HUES48 (cell line): ENCODE results near the gene ENPP3.

Experiments used
- H3K27ac ChIP-seq: one replicate; pipeline ENCODE4 v1.7.0; 2013; ENCODE audit warnings: low read depth, low read length, inconsistent platforms
- H3K27me3 ChIP-seq: 2 replicates; pipeline ENCODE4 v1.6.1; 2013; ENCODE audit warnings: mild to moderate bottlenecking, low read length; ENCODE audit not compliant: control insufficient read depth, insufficient read depth
- H3K36me3 ChIP-seq: 2 replicates; pipeline ENCODE4 v1.6.1; 2013; ENCODE audit warnings: low read length; ENCODE audit not compliant: control insufficient read depth, insufficient read depth
- H3K4me1 ChIP-seq: 2 replicates; pipeline ENCODE4 v1.6.1; 2013; ENCODE audit warnings: mild to moderate bottlenecking, low read length; ENCODE audit not compliant: control insufficient read depth, insufficient read depth
- H3K4me3 ChIP-seq: 2 replicates; pipeline ENCODE4 v1.5.1; 2013; ENCODE audit warnings: mild to moderate bottlenecking, low read depth, low read length
- H3K9ac ChIP-seq: 2 replicates; pipeline ENCODE4 v1.6.1; 2013; ENCODE audit warnings: mild to moderate bottlenecking, low read depth, low read length, moderate library complexity
- H3K9me3 ChIP-seq: 2 replicates; pipeline ENCODE4 v1.6.1; 2013; ENCODE audit warnings: low read length; ENCODE audit not compliant: control insufficient read depth, insufficient read depth

The ENPP3 gene

GRCh38 chr6:131627724-131628682, 9.1 kb upstream of the ENPP3 start, which contains the start of gene MED23:
Gene MED23 (minus strand): TSS chr6:131628242. CDS start chr6:131628049, 193 bp downstream.
- Histone ChIP-seq H3K4me1 (peaks cover 7% of the 10 kb centered on the region), H3K36me3 (peaks cover 24% of the 10 kb centered on the region), H3K9ac (peak within 1 kb of the TSS; percentile 80), H3K27me3 (no peaks in the 10 kb centered on the region), H3K9me3 (no peaks in the 10 kb centered on the region), H3K4me3 (peak within 1 kb of the TSS; percentile 91), H3K27ac (peak within 1 kb of the TSS; percentile 90)

GRCh38 chr6:131628726-131629125, 8.4 kb upstream of the ENPP3 start:
- Histone ChIP-seq H3K9ac (no peak overlapping the region), H3K27ac (no peak overlapping the region), H3K36me3 (peaks cover 17% of the 10 kb centered on the region), H3K27me3 (no peaks in the 10 kb centered on the region), H3K9me3 (no peaks in the 10 kb centered on the region), H3K4me3 (peak overlapping the region; percentile 15; the same call in 1 of the 2 replicates), H3K4me1 (peaks cover 7% of the 10 kb centered on the region)

DNA sequence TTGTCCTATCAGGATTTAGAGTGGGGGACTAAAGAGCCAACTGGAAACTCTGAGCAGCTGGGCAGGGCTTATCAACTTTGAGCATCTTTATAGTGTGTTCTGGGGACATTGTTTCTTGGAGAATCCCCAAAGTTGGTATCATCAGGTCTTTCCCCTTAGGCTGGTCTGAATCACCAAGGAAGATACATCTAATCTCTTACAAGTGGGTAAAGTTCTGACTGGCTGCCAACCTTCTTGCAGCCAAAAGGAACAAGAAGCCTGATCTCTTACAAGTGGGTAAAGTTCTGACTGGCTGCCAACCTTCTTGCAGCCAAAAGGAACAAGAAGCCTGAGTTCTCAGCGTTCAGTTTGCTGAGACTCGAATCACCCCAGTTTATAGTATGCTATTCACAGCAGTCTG, 7.5 kb upstream of the ENPP3 start:
- H3K27ac ChIP-seq: no peak overlapping the region
- no peaks in the 10 kb centered on the region for H3K27me3 ChIP-seq
- no peak overlapping the region for H3K4me3 ChIP-seq
- H3K9ac ChIP-seq: no peak overlapping the region
- H3K9me3 ChIP-seq: no peaks in the 10 kb centered on the region
- H3K36me3 ChIP-seq: peaks cover 7% of the 10 kb centered on the region
- peaks cover 7% of the 10 kb centered on the region for H3K4me1 ChIP-seq

DNA sequence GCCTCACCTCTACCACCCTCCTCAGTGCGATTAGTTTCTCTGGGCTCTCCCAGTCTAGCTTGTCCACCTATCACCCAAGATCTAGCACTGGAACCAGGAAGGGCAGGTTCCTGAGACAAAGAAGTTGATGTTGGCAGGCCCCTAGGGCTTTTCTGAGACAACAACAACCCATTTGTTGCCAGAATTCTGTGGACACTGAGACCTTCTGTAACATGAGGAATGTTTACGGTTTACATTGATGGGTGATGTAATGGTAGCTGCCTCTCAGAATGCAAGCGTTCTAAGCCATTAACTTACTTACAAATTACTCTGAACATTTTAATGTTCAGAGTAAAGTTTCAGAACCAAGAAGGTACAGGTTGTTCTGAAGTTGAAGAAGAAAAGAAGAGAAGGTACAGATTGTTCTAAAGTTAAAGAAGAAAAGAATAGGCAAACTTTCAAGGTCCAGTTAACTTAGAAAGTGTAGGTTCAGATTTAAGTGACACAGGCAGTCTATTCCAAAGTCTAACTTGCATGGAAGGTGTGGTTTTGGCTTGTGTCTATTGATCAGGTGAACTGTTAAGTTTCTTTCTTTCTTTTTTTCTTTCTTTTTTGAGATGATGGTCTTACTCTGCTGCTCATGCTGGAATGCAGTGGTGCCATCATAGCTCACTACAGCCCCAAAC, 5.3 kb upstream of the ENPP3 start:
- Histone ChIP-seq H3K9me3 (no peaks in the 10 kb centered on the region), H3K36me3 (no peaks in the 10 kb centered on the region), H3K27me3 (no peaks in the 10 kb centered on the region), H3K9ac (no peak overlapping the region), H3K4me3 (no peak overlapping the region), H3K4me1 (peaks cover 7% of the 10 kb centered on the region), H3K27ac (no peak overlapping the region)

DNA sequence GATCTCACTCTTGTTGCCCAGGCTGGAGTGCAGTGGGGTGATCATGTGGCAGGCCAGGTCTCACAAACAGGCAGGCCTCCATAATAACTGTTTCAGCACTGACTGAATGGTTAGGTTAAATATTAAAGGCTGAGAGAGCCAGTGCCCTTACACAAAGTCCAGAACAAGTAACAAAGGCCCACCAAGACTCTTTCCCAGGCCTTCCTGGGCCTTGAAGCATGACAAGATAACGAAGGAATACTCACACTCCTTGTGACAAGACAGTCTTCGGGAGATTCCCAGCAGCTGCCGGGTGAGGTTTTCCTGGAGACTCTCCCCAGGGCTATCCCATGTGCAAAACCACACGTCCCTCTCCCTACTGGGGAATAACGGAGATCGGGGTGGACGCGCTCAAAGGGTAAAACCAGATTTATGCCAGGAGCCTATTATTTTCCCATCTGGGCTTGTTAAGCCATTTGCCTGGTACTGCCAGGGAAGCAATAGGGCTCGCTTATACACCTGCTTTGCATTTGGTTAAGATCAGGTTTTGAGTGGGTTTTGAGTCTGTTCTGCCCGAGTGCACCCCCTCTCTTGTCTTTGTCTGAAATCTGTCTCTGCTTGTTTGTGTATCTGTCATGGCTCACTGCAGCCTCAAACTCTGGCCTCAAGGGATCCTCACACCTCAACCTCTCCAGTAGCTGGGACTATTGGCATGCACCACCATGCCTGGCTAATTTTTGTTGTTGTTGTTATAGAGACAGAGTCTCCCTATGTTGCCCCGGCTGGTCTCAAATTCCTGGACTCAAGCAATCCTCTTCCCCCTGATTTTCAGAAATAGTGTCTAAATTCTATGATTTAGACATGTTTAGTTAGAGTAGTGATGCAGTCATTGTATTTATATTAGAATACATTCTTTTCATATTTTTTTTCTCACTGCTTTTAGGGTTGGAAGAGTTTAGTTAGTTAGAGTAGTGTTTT, 1.4 kb upstream of the ENPP3 start:
- no peaks in the 10 kb centered on the region for H3K9me3 ChIP-seq
- H3K27ac ChIP-seq: no peak overlapping the region
- H3K27me3 ChIP-seq: no peaks in the 10 kb centered on the region
- H3K4me1 ChIP-seq: no peaks in the 10 kb centered on the region
- no peak overlapping the region for H3K4me3 ChIP-seq
- H3K36me3 ChIP-seq: no peaks in the 10 kb centered on the region
- no peak overlapping the region for H3K9ac ChIP-seq

GRCh38 chr6:131638013-131638412, 911 bp downstream of the ENPP3 start:
- Histone ChIP-seq H3K27me3 (no peaks in the 10 kb centered on the region), H3K4me3 (no peak overlapping the region)

DNA sequence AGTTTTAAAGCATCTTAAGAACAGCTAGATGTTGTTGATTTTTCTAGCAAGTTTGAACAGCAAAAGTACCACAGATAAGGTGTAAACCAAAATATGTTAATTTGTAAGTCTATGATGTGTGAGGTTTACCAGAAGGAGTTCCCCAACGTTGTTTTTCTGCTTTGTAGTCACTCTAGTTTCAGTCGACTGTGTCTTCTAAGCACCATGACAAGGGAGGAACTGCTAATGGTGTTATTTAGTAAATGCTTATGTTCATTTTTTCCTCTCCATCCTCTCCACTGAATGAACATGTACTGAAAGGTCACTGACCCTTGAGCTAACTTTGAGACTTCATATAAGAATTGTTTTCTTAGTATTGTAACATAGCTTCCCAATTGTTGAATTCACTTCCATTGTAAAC, 3.0 kb downstream of the ENPP3 start:
- H3K9ac ChIP-seq: no peak overlapping the region
- no peaks in the 10 kb centered on the region for H3K4me1 ChIP-seq
- no peaks in the 10 kb centered on the region for H3K9me3 ChIP-seq
- no peaks in the 10 kb centered on the region for H3K27me3 ChIP-seq
- no peak overlapping the region for H3K4me3 ChIP-seq
- H3K36me3 ChIP-seq: no peaks in the 10 kb centered on the region
- H3K27ac ChIP-seq: no peak overlapping the region

More at GRCh38 chr6:131638013-131638412, 911 bp downstream of the ENPP3 start:
- Histone ChIP-seq H3K27ac (no peak overlapping the region), H3K4me1 (no peaks in the 10 kb centered on the region), H3K36me3 (no peaks in the 10 kb centered on the region), H3K9me3 (no peaks in the 10 kb centered on the region), H3K9ac (no peak overlapping the region)

DNA sequence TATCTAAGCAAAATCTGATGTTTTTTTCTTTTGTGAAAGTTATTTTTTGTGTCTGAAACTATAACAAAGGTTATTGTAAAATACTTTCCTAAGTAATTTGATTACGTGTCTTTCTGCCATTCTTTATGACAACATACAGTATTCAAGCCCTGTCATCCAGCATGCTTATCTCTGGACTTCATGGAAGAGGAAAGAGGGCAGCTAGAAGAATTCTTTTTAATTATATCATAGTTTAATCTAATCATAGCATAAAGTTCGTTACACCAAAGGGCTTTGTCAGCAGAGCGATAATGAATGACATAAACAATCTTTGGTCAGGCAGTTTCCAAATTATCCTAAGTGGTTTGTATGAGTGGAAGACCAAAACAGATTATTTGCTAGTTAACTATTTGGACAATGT, 3.5 kb downstream of the ENPP3 start:
- Histone ChIP-seq H3K4me3 (no peak overlapping the region), H3K9me3 (no peaks in the 10 kb centered on the region), H3K27me3 (no peaks in the 10 kb centered on the region), H3K4me1 (no peaks in the 10 kb centered on the region), H3K27ac (no peak overlapping the region), H3K36me3 (no peaks in the 10 kb centered on the region), H3K9ac (no peak overlapping the region)

- Histone ChIP-seq H3K9ac (no peak overlapping the region), H3K4me1 (no peaks in the 10 kb centered on the region), H3K36me3 (no peaks in the 10 kb centered on the region), H3K27me3 (no peaks in the 10 kb centered on the region), H3K9me3 (no peaks in the 10 kb centered on the region), H3K27ac (no peak overlapping the region), H3K4me3 (no peak overlapping the region)
These were observed 4.5 kb downstream of the ENPP3 start for GRCh38 chr6:131641554-131641953.

- Histone ChIP-seq H3K4me1 (no peaks in the 10 kb centered on the region), H3K4me3 (no peak overlapping the region), H3K27me3 (no peaks in the 10 kb centered on the region), H3K27ac (no peak overlapping the region), H3K9me3 (no peaks in the 10 kb centered on the region), H3K9ac (no peak overlapping the region), H3K36me3 (no peaks in the 10 kb centered on the region)
These were observed 5.5 kb downstream of the ENPP3 start for GRCh38 chr6:131642565-131642964.
